HG02885 (cell line): ENCODE data around the gene ANAPC16.
"Not testable (repeated sequence)": the region's sequence is repeated elsewhere in the genome, so short reads cannot be mapped to it uniquely, and the experiment has no call there.

Source experiments
- ATAC-seq: cut with Tn5 transposase; IDR thresholded peaks from one replicate; pipeline ENCODE4 v1.9.1; 2021; ENCODE audit warnings: mild to moderate bottlenecking; ENCODE audit not compliant: unreplicated experiment, poor library complexity

ANAPC16 gene

GRCh38 chr10:72260976-72261783 is 45.4 kb downstream of the ANAPC16 start:
- ATAC-seq = peak; percentile 54

- peak; percentile 6 for ATAC-seq
Observed at GRCh38 chr10:72261784-72262404, 46.1 kb downstream of the ANAPC16 start.

- no peak for ATAC-seq
Observed at GRCh38 chr10:72263613-72264241, 47.9 kb downstream of the ANAPC16 start.

- ATAC-seq = no peak
Observed at GRCh38 chr10:72264536-72264935, 48.7 kb downstream of the ANAPC16 start.

GRCh38 chr10:72265508-72265907 is 49.7 kb downstream of the ANAPC16 start:
- ATAC-seq = no peak

GRCh38 chr10:72265990-72266865 is 50.4 kb downstream of the ANAPC16 start:
- no peak for ATAC-seq

- no peak for ATAC-seq
Observed at GRCh38 chr10:72267381-72267780, 51.6 kb downstream of the ANAPC16 start.

- no peak for ATAC-seq
Observed at GRCh38 chr10:72267819-72268399, 52.1 kb downstream of the ANAPC16 start.

GRCh38 chr10:72268475-72269200 is 52.8 kb downstream of the ANAPC16 start:
- not testable (repeated sequence) for ATAC-seq

GRCh38 chr10:72270607-72271281 is 54.9 kb downstream of the ANAPC16 start:
- ATAC-seq = no peak

- no peak for ATAC-seq
Observed at GRCh38 chr10:72272689-72273409, 57.0 kb downstream of the ANAPC16 start.

- peak; percentile 90 for ATAC-seq
Observed at GRCh38 chr10:72273410-72274212, 57.8 kb downstream of the ANAPC16 start, which contains the start of gene DDIT4. TSS of gene DDIT4 (plus strand) at chr10:72273924. CDS start at chr10:72274217, 293 bp downstream.

GRCh38 chr10:72274213-72274729 is 58.5 kb downstream of the ANAPC16 start:
- ATAC-seq = no peak

- no peak for ATAC-seq
Observed at GRCh38 chr10:72274730-72275350, 59.0 kb downstream of the ANAPC16 start.

GRCh38 chr10:72275351-72276012 is 59.7 kb downstream of the ANAPC16 start:
- no peak for ATAC-seq

- no peak for ATAC-seq
Observed at GRCh38 chr10:72276013-72276387, 60.2 kb downstream of the ANAPC16 start.
